NCI-H128 (cell line): ENCODE data around the gene CA7.

Experiments used
- DNase-seq: peaks from one replicate; lab custom pipeline; 2025; ENCODE audit not compliant: unreplicated experiment; lab: John Stamatoyannopoulos, UW

The CA7 gene

GRCh38 chr16:66872943-66873684 is 28.9 kb downstream of the CA7 start:
- DNase-seq = no peak

GRCh38 chr16:66873685-66874055 is 29.5 kb downstream of the CA7 start:
- no peak for DNase-seq

GRCh38 chr16:66874079-66874775 is 30.0 kb downstream of the CA7 start:
- no peak for DNase-seq

- DNase-seq = no peak
Measured at GRCh38 chr16:66878067-66878466, 33.9 kb downstream of the CA7 start.

GRCh38 chr16:66880288-66881013 is 36.2 kb downstream of the CA7 start, which contains the start of gene PDP2:
Gene PDP2, plus strand, starts transcription at chr16:66880515. Its CDS starts 3,770 bp downstream, at chr16:66884285.
- peak; percentile 80 for DNase-seq

GRCh38 chr16:66881014-66881417 is 36.8 kb downstream of the CA7 start:
- DNase-seq = no peak

GRCh38 chr16:66881560-66881959 is 37.3 kb downstream of the CA7 start:
- no peak for DNase-seq

- no peak for DNase-seq
Measured at GRCh38 chr16:66881964-66882508, 37.8 kb downstream of the CA7 start.

- no peak for DNase-seq
Measured at GRCh38 chr16:66882702-66883101, 38.5 kb downstream of the CA7 start.

GRCh38 chr16:66885491-66885890 is 41.3 kb downstream of the CA7 start:
- no peak for DNase-seq

- no peak for DNase-seq
Measured at GRCh38 chr16:66886321-66886720, 42.1 kb downstream of the CA7 start.

- DNase-seq = no peak
Measured at GRCh38 chr16:66886914-66887313, 42.7 kb downstream of the CA7 start.

- no peak for DNase-seq
Measured at GRCh38 chr16:66888647-66889615, 44.7 kb downstream of the CA7 start.

- no peak for DNase-seq
Measured at GRCh38 chr16:66889622-66890021, 45.4 kb downstream of the CA7 start.

GRCh38 chr16:66890799-66891198 is 46.6 kb downstream of the CA7 start:
- no peak for DNase-seq

- no peak for DNase-seq
Measured at GRCh38 chr16:66891360-66891759, 47.1 kb downstream of the CA7 start.

- DNase-seq = no peak
Measured at GRCh38 chr16:66891797-66892196, 47.6 kb downstream of the CA7 start.

- no peak for DNase-seq
Measured at GRCh38 chr16:66894055-66894454, 49.8 kb downstream of the CA7 start.

GRCh38 chr16:66894948-66895688 is 50.9 kb downstream of the CA7 start:
- peak; percentile 21 for DNase-seq

GRCh38 chr16:66895689-66895979 is 51.4 kb downstream of the CA7 start:
- DNase-seq = no peak
